Stimulated activated CD8-positive, alpha-beta memory T cell treated with anti-CD3 and anti-CD28 coated beads, Interleukin-15, amount 100 ng/mL, for 24 hours (primary cell): ENCODE data around the gene AFF4.
"Not testable (repeated sequence)": the region's sequence is repeated elsewhere in the genome, so short reads cannot be mapped to it uniquely, and the experiment has no call there.

Experiments
- DNase-seq: peaks from one replicate; pipeline ENCODE4 v3.0.0-alpha.2; 2020; ENCODE audit warnings: low read depth

The AFF4 gene

DNA sequence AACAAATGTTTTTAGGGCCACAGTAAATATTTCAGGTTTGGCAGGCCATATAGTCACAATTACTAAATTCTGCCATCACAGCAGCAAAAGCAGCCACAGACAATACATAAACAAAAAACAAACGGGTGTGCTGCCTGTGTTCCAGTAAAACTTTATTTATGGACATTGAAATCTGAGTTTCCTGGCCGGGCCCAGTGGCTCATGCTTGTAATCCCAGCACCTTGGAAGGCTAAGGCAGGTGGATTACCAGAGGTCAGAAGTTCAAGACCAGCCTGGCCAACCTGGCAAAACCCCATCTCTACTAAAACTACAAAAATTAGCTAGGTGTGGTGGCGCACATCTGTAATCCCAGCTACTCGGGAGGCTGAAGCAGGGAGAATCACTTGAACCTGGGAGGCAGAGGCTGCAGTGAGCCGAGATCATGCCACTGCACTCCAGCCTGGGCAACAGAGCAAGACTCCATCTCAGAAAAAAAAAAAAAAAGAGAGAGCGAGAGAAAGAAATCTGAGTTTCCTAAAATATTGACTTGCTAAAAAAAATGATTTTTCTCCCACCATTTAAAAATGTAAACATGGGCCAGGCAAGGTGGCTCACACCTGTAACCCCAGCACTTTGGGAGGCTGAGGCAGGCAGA lies 7.2 kb downstream of the AFF4 start:
- DNase-seq: not testable (repeated sequence)

DNA sequence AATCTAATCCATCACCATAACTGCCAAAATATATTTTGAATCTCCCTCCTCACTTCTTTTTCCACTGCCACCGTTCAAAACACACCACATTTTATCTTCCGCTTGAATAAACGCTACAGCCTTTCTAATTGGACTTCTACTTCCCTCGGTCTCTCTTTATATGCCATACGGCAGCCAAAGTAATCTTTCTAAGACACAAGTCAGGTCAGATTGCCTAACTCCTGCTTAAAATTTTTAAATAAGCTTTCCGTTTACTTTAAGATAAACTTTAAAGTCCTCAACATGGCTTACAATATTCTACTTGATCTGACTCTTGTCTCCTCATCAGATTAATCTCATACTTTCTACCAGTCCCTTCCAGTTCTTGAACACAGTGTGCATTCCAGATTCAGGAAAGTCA lies 9.7 kb downstream of the AFF4 start:
- DNase-seq: no peak

DNA sequence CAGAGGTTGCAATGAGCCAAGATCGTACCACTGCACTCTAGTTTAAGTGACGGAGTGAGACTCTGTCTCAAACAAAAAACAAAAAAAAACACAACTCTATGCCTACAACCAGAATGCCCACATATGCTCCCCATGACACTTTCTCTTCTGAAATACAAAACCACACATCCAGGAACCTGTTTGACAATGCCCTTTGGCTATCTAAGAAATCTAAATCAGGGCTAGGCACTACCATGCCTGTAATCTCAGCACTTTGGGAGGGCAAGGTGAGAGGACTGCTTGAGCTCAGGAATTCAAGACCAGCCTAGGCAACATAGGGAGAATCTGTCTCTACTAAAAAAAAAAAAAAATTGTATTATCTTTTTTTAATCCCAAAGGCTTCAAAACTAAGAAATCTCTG lies 10.6 kb downstream of the AFF4 start:
- DNase-seq: no peak

DNA sequence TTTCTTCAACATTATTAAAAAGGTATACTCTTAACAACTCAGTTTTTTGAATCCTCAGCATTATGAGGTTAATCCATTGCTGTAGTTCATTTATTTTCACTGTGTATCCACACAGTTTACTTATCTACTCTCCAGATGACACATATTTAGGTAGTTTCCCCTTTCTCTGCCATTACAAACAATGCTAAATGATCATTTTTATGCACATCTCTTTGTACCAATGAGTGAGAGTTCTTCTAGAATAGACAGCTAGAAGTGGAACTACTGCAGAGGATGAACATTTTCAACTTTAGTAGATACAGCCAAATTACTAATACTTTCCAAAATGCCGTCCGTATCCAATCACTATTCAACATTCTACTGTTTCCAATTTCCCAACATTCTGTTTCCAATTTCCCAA lies 11.5 kb downstream of the AFF4 start:
- no peak for DNase-seq

DNA sequence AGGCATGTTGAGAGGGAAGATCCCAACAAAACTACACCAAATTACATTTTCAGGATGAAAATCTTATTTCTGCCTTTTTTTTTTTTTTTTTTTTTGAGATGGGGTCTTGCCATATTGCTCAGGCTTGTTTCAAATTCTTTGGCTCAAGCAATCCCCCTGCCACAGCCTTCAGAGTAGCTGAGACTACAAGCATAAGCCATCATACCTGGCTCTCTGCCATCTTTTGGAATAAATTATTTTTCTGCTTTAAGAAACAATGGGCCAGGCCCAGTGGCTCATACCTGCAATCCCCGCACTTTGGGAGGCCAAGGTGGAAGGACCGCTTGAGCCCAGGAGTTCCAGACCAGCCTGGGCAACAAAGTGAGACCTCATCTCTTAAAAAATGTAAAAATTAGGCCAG lies 14.3 kb downstream of the AFF4 start:
- no peak for DNase-seq

DNA sequence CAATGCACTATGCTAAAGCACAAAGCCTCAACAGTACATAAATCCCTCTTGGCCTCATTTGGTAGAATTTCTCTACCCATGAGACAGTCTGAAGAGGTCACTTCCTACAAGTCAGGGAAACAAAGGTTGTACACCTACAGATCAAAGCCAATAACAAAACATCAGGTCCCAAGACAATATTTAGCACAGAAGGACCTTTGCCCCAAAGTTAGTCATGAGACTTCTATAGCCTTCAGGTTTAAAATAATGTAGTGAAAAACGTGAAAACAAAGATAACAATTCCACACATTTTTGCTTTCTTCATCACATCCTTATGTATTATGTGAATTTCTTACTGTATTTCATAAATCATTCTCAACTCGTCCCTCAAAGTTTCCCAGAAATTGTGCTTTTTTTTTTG lies 15.8 kb downstream of the AFF4 start:
- DNase-seq: no peak

DNA sequence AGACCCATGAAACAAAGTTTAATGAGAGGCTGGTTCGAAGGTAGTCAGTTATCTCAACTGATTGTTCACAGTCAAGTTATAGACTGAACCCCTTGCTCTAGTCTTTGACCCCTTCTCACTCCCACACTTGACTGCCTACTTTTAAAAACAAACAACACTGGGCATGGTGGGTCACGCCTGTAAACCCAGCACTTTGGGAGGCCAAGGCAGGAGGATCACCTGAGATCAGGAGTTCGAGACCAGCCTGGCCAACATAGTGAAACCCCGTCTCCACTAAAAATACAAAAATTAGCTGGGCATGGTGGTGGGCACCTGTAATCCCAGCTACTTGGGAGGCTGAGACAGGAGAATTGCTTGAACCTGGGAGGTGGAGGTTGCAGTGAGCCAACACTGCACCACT lies 18.1 kb downstream of the AFF4 start:
- not testable (repeated sequence) for DNase-seq

DNA sequence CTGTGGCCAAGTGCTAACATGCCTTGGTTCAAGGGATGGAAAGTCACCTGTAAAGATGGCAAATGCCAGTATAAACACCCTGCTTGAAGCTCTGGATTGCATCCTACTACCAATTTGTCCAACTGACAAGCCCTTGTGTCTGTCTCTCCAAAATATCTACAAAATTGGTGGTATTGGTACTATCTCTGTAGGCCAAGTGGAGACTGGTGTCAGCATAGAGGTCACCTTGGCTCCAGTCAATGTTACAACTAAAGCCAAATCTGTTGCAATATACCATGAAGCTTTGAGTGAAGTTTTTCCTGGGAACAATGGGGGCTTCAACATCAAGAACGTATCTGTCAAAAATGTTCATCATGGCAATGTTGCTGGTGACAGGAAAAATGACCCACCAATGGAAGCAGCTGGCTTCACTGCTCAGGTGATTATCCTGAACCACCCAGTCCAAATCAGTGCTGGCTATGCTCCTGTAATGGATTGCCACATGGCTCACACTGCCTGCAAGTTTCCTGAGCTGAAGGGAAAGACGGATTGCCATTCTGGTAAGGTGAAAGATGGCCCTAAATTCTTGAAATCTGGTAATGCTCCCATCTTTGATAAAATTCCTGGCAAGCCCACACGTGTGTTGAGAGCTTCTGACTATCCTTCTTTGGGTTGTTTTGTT lies 19.9 kb downstream of the AFF4 start:
- no peak for DNase-seq

DNA sequence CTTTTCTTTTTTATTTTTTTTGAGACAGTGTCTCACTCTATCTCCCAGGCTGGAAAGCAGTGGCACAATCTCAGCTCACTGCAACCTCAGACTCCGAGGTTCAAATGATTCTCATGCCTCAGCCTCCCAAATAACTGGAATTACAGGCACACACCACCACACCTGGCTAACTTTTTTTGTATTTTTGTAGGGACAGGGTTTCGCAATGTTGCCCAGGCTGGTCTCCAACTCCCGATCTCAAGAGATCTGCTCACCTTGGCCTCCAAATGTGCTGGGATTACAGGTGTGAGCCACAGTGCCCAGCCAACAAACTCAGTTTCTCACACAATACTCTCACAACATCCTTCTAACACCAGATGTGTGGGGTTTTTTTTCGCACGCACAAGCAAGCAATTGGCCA lies 22.1 kb downstream of the AFF4 start:
- DNase-seq: no peak

DNA sequence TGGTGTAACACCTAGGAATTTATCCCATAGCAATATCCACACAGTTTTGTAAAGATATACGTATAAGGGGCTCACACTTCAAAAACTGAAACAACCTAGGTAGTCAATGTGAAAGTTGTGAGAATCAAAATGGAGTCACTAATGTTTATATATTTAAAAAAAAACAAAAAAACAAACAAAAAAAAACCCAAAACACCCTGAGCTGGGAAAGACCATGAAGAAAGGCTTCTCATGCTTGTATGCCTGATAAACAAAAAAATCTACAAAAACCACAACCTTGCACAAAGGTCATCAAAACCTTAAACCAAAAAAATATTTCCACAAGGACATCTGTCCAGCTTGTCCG lies 35.4 kb downstream of the AFF4 start:
- no peak for DNase-seq

DNA sequence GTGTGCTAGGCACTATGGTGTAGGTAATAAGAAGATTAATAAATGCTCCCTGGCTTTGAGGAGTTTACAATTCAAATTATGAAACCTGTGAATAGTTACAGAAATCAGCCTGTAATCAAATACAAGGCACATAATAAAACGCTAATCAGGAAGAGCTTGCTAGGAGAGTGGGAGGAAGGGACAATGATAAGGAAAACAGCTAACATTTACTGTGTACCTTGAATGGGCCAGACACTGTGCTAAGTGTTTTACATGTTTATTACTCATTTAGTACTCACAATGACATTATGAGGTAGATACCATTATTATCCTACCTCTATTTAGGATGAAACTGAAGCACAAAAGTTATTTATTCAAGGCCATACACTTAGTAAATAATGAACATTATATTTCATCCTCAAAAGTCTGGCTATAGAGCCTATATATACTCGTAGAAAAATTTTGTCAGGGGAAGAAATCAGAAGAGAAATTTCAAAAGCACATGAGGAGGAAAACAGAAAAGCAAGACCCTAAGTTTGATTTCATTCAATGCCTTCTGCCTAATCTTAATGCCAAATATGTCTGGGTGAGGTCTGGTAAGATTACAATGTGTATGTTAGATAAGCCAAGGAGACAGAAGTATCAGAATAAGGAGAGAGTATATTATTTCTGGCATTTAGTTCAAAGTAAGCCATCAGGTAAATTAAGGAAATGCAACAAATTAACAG lies 35.9 kb downstream of the AFF4 start:
- no peak for DNase-seq

DNA sequence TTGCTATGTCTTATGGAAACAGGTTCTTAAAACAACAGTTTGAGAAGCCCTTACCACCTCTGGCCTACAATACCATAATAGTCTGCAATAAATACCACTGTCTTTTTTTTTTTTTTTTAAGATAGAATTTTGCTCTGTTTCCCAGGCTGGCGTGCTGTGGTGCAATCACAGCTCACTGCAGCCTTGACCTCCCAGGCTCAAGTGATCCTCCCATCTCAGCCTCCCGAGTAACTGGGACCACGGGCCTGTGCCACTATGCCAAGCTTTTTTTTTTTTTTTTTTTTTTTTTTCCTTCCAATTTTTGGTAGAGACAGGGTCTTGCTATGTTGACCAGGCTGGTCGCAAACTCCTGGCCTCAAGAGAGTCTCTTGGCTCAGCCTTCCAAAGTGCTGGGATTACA lies 37.0 kb downstream of the AFF4 start:
- DNase-seq: no peak

DNA sequence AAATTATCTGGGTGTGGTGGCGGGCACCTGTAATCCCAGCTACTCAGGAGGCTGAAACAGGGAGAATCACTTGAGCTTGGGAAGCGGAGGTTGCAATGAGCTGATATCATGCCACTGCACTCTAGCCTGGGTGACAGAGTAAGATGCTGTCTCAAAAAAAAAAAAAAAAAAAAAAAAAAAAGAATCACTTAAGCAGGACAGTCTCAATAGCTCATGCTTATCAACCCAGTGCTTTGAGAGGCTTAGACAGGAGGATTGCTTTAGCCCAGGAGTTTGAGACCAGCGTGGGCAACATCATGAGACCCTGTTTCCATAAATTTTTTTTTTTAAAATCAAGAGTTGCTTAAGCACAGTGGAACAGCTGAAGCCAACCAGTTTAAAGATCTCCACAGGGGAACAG lies 47.3 kb downstream of the AFF4 start:
- DNase-seq: no peak

DNA sequence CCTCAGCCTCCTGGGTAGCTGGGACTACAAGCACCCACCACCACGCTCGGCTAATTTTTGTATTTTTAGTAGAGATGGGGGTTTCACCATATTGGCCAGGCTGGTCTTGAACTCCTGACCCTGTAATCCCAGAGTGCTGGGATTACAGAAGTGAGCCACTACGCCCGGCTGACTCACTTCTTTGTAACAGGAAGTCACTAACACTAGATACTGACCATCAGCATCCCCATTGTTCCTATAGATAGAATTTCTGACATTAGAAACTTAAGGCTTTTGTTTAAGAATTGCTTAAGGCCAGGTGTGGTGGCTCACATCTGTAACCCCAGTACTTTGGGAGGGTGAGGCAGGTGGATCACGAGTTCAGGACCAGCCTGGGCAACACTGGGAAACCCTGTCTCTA lies 47.8 kb downstream of the AFF4 start:
- DNase-seq: no peak

DNA sequence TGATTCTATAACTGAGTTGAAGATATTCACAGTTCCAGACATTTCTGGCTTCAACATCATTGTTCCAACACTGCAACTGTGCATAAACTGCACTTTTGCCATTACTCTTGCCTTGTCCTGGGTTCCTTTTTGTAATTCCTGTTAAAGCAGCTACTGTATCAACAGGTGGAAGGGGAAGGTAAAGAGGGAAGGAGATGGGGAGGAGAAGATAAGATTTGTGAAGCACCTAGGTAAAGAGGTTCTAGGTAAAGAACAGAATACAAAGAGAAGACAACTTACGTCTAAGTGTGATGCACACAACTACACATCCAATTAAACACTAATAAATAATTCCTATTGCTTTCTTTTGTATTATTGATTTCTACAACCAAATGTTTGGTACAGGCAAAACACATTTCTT lies 53.7 kb downstream of the AFF4 start:
- DNase-seq: no peak

DNA sequence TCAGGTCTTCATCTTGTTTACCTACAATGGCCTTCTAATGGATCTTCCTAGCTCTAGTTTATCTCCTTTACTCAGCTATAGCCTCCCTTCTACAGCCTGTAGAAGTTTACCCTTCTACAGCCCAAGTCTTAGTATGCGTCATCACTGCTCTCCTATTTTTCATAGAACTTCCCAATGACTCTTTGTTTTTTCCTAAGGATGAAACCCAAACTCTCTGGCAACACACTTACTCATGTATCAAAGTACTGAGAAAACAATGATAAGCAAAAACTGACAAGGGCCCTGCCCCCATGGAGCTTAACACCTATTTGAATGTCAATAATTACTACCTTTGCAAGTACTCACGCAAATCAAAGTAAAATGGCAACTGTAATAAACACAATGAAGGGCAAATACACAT lies 56.3 kb downstream of the AFF4 start:
- DNase-seq: no peak

DNA sequence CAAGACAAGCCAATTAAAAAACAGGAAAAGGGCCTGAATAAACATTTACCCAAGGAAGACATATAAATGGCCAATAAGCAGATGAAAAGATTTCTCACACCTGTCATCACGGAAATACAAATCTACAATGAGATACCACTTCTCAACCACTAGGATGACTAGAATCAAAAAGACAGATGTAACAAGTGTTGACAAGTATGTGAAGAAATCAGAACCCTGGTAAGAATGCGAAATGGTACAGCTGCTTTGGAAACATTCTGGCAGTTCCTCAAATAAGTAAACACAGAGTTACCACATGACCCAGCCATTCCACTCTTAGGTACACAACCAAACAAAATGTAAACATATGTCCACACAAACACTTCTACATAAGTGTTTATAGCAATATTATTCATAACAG lies 57.5 kb downstream of the AFF4 start:
- DNase-seq: no peak

DNA sequence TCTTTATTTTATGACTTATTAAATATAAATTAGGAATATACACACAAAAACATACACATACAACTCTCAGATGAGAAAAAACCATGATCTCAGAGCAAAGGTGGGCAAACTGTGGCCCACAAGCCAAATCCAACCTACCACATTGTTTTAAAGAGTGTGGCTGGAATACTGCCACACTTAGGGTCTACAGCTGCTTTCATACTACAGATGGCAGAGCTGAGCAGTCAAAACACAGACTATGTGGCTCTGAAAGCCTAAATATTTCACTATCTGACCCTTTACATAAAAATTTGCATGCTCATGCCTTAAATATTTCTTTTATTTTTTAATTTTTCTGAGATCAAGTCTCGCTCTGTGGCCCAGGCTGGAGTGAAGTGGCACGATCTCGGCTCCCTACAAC lies 61.7 kb downstream of the AFF4 start:
- no peak for DNase-seq

DNA sequence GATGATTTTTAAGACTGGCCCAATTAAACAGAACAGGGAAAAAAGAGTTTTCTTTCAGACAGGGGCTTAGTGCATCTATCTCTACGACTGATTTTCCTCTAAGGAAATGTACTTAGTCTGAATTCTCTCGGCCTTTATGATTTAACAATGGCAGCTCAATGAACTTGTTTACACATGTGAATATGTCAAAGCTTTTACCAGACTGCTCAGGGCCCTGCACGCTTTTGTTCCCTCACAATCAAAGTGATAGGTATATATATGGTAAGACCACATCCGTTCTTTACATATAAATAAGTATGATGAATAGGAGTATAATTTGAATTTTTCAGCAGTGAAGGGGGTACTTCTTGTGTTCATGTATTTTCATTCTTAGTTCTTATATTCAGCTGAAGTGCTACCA lies 62.4 kb downstream of the AFF4 start:
- DNase-seq: no peak

DNA sequence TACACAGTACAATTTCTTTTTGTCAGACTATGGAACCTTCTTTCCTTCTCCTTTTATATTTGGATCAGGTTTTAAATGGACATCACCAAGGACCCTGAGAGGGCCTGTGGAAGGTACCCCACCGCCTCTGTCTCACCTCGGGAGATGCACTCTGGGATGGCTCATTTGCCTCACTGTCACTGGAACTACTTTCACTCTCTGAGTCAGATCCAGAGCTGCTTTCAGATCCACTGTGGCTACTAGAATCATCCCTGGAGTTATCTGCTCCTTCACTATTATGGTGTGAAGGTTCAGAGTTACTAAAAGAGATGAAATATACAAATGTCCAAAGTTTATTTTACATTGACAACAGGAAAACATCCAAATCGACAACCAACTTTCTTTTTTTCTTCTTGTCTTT lies 65.3 kb downstream of the AFF4 start:
- no peak for DNase-seq

DNA sequence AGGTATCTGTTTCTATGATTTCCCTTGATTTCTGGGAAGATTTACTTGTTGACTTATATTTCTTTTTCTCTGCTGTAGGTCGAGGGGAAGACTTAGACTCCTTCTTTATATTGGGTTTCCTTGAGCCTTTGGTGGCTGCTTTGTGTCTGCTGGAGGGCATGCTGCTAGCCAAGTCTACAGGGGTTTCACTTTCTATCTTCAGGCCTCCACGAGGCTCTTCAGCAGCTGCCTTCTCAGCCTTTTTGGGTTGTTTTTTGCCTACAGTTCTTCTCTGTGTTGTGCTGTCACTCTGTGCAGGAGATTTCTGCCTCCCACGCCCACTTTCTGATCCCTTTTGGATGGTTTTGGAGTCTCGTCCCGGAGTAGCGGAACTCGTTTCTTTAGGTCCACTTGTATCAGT lies 66.7 kb downstream of the AFF4 start:
- DNase-seq: no peak

DNA sequence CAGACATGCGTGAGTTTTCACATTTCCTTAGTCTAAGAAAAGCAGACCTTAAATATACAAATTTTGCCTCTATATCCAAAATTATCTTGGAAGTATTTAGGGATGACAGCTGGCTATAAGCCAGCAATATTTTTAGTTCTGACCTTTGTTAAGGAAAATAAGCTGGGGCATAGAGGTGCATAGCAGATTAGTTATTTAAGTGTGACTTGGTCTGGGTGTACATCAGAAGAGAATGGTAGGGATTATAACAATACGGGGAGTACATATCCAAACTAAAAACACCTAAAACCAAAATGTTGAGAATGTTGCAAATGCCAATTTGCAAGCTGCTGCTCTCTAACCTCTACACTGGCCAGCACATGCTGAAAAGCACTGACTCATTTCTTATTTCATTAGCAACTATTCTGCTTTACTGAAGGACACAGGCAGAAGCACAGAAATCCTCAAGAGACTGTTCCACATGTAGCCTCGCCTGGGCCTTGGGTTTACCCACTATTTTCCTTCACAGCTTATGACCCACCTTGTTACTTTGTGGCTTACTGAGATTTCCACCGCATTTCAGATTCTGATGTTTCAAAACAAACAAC lies 67.6 kb downstream of the AFF4 start:
- no peak for DNase-seq

DNA sequence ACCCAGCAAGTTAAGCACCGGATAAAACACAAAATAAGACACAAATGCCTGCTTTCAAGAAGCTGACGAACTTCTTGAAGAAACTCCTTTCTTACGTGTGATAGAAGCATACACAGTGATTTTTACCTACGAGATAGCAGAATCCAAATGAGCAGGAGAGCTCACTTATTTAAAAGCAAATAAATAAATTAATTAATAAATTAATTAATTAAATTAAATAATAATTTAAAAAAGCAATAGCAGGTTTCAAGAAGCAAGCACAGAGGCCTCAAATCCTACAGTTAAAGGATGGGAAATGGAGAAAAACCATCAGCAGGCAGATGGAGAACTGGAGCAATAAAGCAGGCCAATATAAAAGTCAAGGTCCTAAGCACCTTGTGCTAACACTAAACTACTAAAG lies 72.6 kb downstream of the AFF4 start:
- DNase-seq: no peak

DNA sequence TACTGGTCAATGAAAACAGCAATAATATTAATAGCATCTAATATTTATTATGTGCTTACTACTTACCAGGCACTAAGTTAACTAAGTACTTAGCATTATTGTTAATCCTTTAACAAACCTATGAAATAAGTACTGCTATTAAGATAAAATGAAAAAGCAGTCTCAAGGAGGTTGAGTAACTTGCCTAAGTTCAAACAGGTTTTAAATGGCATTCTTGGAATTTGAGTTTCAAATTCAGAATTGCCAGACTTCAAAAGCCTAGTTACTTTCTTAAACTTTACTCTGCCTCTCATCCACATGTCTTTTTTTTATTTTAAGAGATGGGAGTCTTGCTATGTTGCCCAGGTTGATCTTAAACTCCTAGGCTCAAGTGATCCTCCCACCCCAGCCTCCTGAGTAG lies 73.9 kb downstream of the AFF4 start:
- DNase-seq: no peak
